Trophoblast cell (in vitro differentiated cells and primary cell): Measurements from ENCODE around the gene KCNIP4.
A peak's percentile ranks its signal among the peaks of the same experiment; 100 is the strongest.

Experiments
- DNase-seq, 2 donors: peaks; one replicate each; pipeline ENCODE4 v3.0.0-alpha.2; 2016
- H2AFZ ChIP-seq: 2 replicates; pipeline ENCODE4 v1.6.1; 2013; ENCODE audit warnings: low read length, moderate library complexity, mild to moderate bottlenecking; ENCODE audit not compliant: insufficient read depth, poor library complexity
- H2AK5ac ChIP-seq: 2 replicates; pipeline ENCODE4 v1.6.1; 2013; ENCODE audit warnings: mild to moderate bottlenecking, low read length
- H2BK120ac ChIP-seq: 2 replicates; pipeline ENCODE4 v1.6.1; 2013; ENCODE audit warnings: low read length, mild to moderate bottlenecking, moderate library complexity; ENCODE audit not compliant: insufficient read depth, poor library complexity
- H2BK12ac ChIP-seq: 2 replicates; pipeline ENCODE4 v1.6.1; 2013; ENCODE audit warnings: mild to moderate bottlenecking, low read length, moderate library complexity
- H2BK5ac ChIP-seq: 2 replicates; pipeline ENCODE4 v1.6.1; 2013; ENCODE audit warnings: low read length, low read depth, moderate library complexity, mild to moderate bottlenecking; ENCODE audit not compliant: poor library complexity
- H3K14ac ChIP-seq: 2 replicates; pipeline ENCODE4 v1.6.1; 2013; ENCODE audit warnings: mild to moderate bottlenecking, low read length
- H3K18ac ChIP-seq: 2 replicates; pipeline ENCODE4 v1.6.1; 2013; ENCODE audit warnings: mild to moderate bottlenecking, low read length
- H3K23ac ChIP-seq: 2 replicates; pipeline ENCODE4 v1.6.1; 2013; ENCODE audit warnings: low read length
- H3K27ac ChIP-seq: 2 replicates; pipeline ENCODE4 v1.5.1; 2013; ENCODE audit warnings: low read depth, mild to moderate bottlenecking, inconsistent platforms, low read length, moderate library complexity
- H3K27me3 ChIP-seq: 2 replicates; pipeline ENCODE4 v1.6.1; 2013; ENCODE audit warnings: inconsistent platforms, mild to moderate bottlenecking, low read length, moderate library complexity; ENCODE audit not compliant: insufficient read depth
- H3K36me3 ChIP-seq, 2 experiments: 1 replicate in 1 of 2; 2 replicates in 1 of 2; pipeline ENCODE4 v1.6.1; 2013; ENCODE audit warnings: low read length in 2 of 2, mild to moderate bottlenecking in 2 of 2, moderate library complexity in 1 of 2; ENCODE audit not compliant: insufficient read depth in 2 of 2, control insufficient read depth in 1 of 2
- H3K4ac ChIP-seq: 2 replicates; pipeline ENCODE4 v1.6.1; 2013; ENCODE audit warnings: low read depth, mild to moderate bottlenecking, low read length, moderate library complexity
- H3K4me1 ChIP-seq, 2 experiments: 1 replicate in 1 of 2; 2 replicates in 1 of 2; pipeline ENCODE4 v1.6.1; 2013; ENCODE audit warnings: low read length in 2 of 2, mild to moderate bottlenecking in 2 of 2, moderate library complexity in 1 of 2; ENCODE audit not compliant: insufficient read depth in 2 of 2, control insufficient read depth in 1 of 2
- H3K4me2 ChIP-seq: 2 replicates; pipeline ENCODE4 v1.6.1; 2013; ENCODE audit warnings: inconsistent platforms, mild to moderate bottlenecking, low read length, moderate library complexity
- H3K4me3 ChIP-seq: 2 replicates; pipeline ENCODE4 v1.5.1; 2013; ENCODE audit warnings: mild to moderate bottlenecking, low read depth, low read length, inconsistent platforms
- H3K79me1 ChIP-seq: one replicate; pipeline ENCODE4 v1.6.1; 2013; ENCODE audit warnings: low read length
- H3K79me2 ChIP-seq: 2 replicates; pipeline ENCODE4 v1.6.1; 2013; ENCODE audit warnings: low read length, mild to moderate bottlenecking; ENCODE audit not compliant: control insufficient read depth, insufficient read depth, poor library complexity
- H3K9ac ChIP-seq: 2 replicates; pipeline ENCODE4 v1.6.1; 2013; ENCODE audit warnings: mild to moderate bottlenecking, low read length
- H3K9me3 ChIP-seq: 2 replicates; pipeline ENCODE4 v1.6.1; 2013; ENCODE audit warnings: low read depth, mild to moderate bottlenecking, control low read depth, inconsistent platforms, low read length; ENCODE audit not compliant: insufficient read depth
- H4K12ac ChIP-seq: 2 replicates; pipeline ENCODE4 v1.6.1; 2013; ENCODE audit warnings: low read depth, mild to moderate bottlenecking, low read length, moderate library complexity
- H4K8ac ChIP-seq: 2 replicates; pipeline ENCODE4 v1.6.1; 2013; ENCODE audit warnings: low read depth, mild to moderate bottlenecking, low read length, moderate library complexity
- H4K91ac ChIP-seq: one replicate; pipeline ENCODE4 v1.6.1; 2013; ENCODE audit warnings: low read depth, mild to moderate bottlenecking, low read length, moderate library complexity
- WGBS: extraction: QIAGEN DNeasy Blood & Tissue Kit; methylation state at CpG from one replicate; pipeline ENCODE4 v1.1.7; 2013; ENCODE audit warnings: missing lambda C conversion rate; ENCODE audit not compliant: insufficient read length, insufficient coverage; ENCODE audit errors: extremely low coverage; 5-methylcytosine and 5-hydroxymethylcytosine counted together

KCNIP4 gene

GRCh38 chr4:21888195-21888976 lies 60.2 kb downstream of the KCNIP4 start:
- Histone ChIP-seq H3K4me3 (no peak overlapping the region), H3K9ac (no peak overlapping the region), H2BK120ac (no peak overlapping the region), H3K27me3 (no peaks in the 10 kb centered on the region), H3K79me2 (no peaks in the 10 kb centered on the region), H4K12ac (no peak overlapping the region), H2BK5ac (no peak overlapping the region), H2AFZ (no peak overlapping the region), H3K27ac (no peak overlapping the region), H2AK5ac (no peak overlapping the region), H3K9me3 (no peaks in the 10 kb centered on the region), H4K91ac (no peak overlapping the region), H3K23ac (no peak overlapping the region), H3K18ac (no peak overlapping the region), H3K4me1 (no peaks in the 10 kb centered on the region), H2BK12ac (no peak overlapping the region), H3K4ac (no peak overlapping the region), H4K8ac (no peak overlapping the region), H3K79me1 (no peaks in the 10 kb centered on the region), H3K4me2 (no peak overlapping the region), H3K36me3 (no peaks in the 10 kb centered on the region), H3K14ac (no peak overlapping the region)
- no CpG with 5 or more reads among the region's 3 CpGs for WGBS
- peak in 1 of 2 donors; percentile 1 for DNase-seq

GRCh38 chr4:21887481-21887880 lies 61.1 kb downstream of the KCNIP4 start:
- no peak overlapping the region for H3K4me3 ChIP-seq

GRCh38 chr4:21885770-21886169 lies 62.8 kb downstream of the KCNIP4 start:
- H3K79me1 ChIP-seq: no peaks in the 10 kb centered on the region
- no peak overlapping the region for H3K9ac ChIP-seq
- H3K14ac ChIP-seq: no peak overlapping the region
- H3K18ac ChIP-seq: no peak overlapping the region
- H3K79me2 ChIP-seq: no peaks in the 10 kb centered on the region
- no peak overlapping the region for H4K91ac ChIP-seq
- H3K9me3 ChIP-seq: no peaks in the 10 kb centered on the region
- H3K4me3 ChIP-seq: no peak overlapping the region
- no peak overlapping the region for H2AFZ ChIP-seq
- no peak overlapping the region for H2BK5ac ChIP-seq
- no peak overlapping the region for H3K4ac ChIP-seq
- no peaks in the 10 kb centered on the region for H3K36me3 ChIP-seq
- H4K12ac ChIP-seq: no peak overlapping the region
- DNase-seq: no peak
- H2BK120ac ChIP-seq: no peak overlapping the region
- no CpG with 5 or more reads among the region's 5 CpGs for WGBS
- H2BK12ac ChIP-seq: no peak overlapping the region
- H3K27me3 ChIP-seq: no peaks in the 10 kb centered on the region
- no peak overlapping the region for H4K8ac ChIP-seq
- H3K4me1 ChIP-seq: no peaks in the 10 kb centered on the region
- no peak overlapping the region for H3K27ac ChIP-seq
- H3K23ac ChIP-seq: no peak overlapping the region
- H3K4me2 ChIP-seq: no peak overlapping the region
- H2AK5ac ChIP-seq: no peak overlapping the region

More at GRCh38 chr4:21887481-21887880, 61.1 kb downstream of the KCNIP4 start:
- Histone ChIP-seq H4K8ac (no peak overlapping the region), H3K27me3 (no peaks in the 10 kb centered on the region), H2BK120ac (no peak overlapping the region), H2BK12ac (no peak overlapping the region), H4K91ac (no peak overlapping the region), H3K36me3 (no peaks in the 10 kb centered on the region), H3K79me1 (no peaks in the 10 kb centered on the region), H3K4ac (no peak overlapping the region), H3K18ac (no peak overlapping the region), H3K9ac (no peak overlapping the region), H3K4me1 (no peaks in the 10 kb centered on the region), H3K79me2 (no peaks in the 10 kb centered on the region), H3K9me3 (no peaks in the 10 kb centered on the region), H3K4me2 (no peak overlapping the region), H4K12ac (no peak overlapping the region), H2BK5ac (no peak overlapping the region), H3K23ac (no peak overlapping the region), H2AFZ (no peak overlapping the region), H2AK5ac (no peak overlapping the region), H3K27ac (no peak overlapping the region), H3K14ac (no peak overlapping the region)
- no peak for DNase-seq
- WGBS: no CpG with 5 or more reads among the region's 1 CpG

GRCh38 chr4:21885241-21885640 lies 63.3 kb downstream of the KCNIP4 start:
- Histone ChIP-seq H3K4me3 (no peak overlapping the region), H3K79me1 (no peaks in the 10 kb centered on the region), H4K12ac (no peak overlapping the region), H2AK5ac (no peak overlapping the region), H3K9ac (no peak overlapping the region), H2BK5ac (no peak overlapping the region), H3K23ac (no peak overlapping the region), H3K9me3 (no peaks in the 10 kb centered on the region), H2AFZ (no peak overlapping the region), H3K27ac (no peak overlapping the region), H3K27me3 (no peaks in the 10 kb centered on the region), H3K4ac (no peak overlapping the region), H2BK120ac (no peak overlapping the region), H3K14ac (no peak overlapping the region), H3K4me1 (no peaks in the 10 kb centered on the region), H2BK12ac (no peak overlapping the region), H4K91ac (no peak overlapping the region), H3K79me2 (no peaks in the 10 kb centered on the region), H3K4me2 (no peak overlapping the region), H3K18ac (no peak overlapping the region), H4K8ac (no peak overlapping the region), H3K36me3 (no peaks in the 10 kb centered on the region)
- DNase-seq: peak in 1 of 2 donors; percentile 7
- WGBS: no CpG with 5 or more reads among the region's 2 CpGs
